ENCODE measurements around the gene HLF. TPM values are rescaled to one million over a fixed set of nuclear protein-coding genes. Genes with fewer than 3 reads are reported as not detected.

The HLF gene
- total RNA-seq, 3 donors from 2014 or later: 11.8 to 21.4 (median 13.4) TPM

- TF ChIP-seq POLR2AphosphoS5 (IDR thresholded peaks at IDR 0.05) (peak; percentile 56 to 73 (median 60)), CTCF (IDR thresholded peaks at IDR 0.05) (peak in 1 of 3 donors; percentile 8), POLR2A (IDR thresholded peaks at IDR 0.05) (no peak)
- H3K27ac ChIP-seq: peak overlapping the region; percentile 85
- H3K9me3 ChIP-seq: no peaks in the 10 kb centered on the region
- intact Hi-C loops (cut with DNase I; ENCODE audit: low total_unique reads): no loop called here
- no peaks in the 10 kb centered on the region for H3K27me3 ChIP-seq
- DNase-seq (ENCODE audit: low spot score in 2 of 2): peak; percentile 90 to 93
- H3K36me3 ChIP-seq: no peaks in the 10 kb centered on the region
- H3K4me1 ChIP-seq: no peaks in the 10 kb centered on the region
- H3K4me3 ChIP-seq: peak overlapping the region; percentile 42 to 69 (median 60)
Measured at GRCh38 chr17:55238179-55238930, 26.4 kb upstream of the HLF start.

- Histone ChIP-seq H3K4me1 (no peaks in the 10 kb centered on the region), H3K27me3 (no peaks in the 10 kb centered on the region), H3K27ac (peak overlapping the region in 1 of 2 donors; percentile 85), H3K36me3 (no peaks in the 10 kb centered on the region), H3K9me3 (no peaks in the 10 kb centered on the region), H3K4me3 (peak overlapping the region; percentile 42 to 69 (median 60))
- DNase-seq (ENCODE audit: low spot score in 2 of 2): no peak
- TF ChIP-seq POLR2A (IDR thresholded peaks at IDR 0.05) (no peak), CTCF (IDR thresholded peaks at IDR 0.05) (no peak), POLR2AphosphoS5 (IDR thresholded peaks at IDR 0.05) (no peak)
- intact Hi-C loops (cut with DNase I; ENCODE audit: low total_unique reads): no loop called here
Measured at GRCh38 chr17:55238931-55239297, 25.8 kb upstream of the HLF start.

- Histone ChIP-seq H3K36me3 (no peaks in the 10 kb centered on the region), H3K27me3 (no peaks in the 10 kb centered on the region), H3K4me3 (no peak overlapping the region), H3K9me3 (no peaks in the 10 kb centered on the region), H3K27ac (no peak overlapping the region), H3K4me1 (no peaks in the 10 kb centered on the region)
- TF ChIP-seq POLR2AphosphoS5 (IDR thresholded peaks at IDR 0.05): no peak
- no peak for TF ChIP-seq POLR2A (IDR thresholded peaks at IDR 0.05)
- no peak for TF ChIP-seq CTCF (IDR thresholded peaks at IDR 0.05)
- intact Hi-C loops (cut with DNase I; ENCODE audit: low total_unique reads): no loop called here
- no peak for DNase-seq (ENCODE audit: low spot score in 2 of 2)
Measured at GRCh38 chr17:55241097-55241496, 23.7 kb upstream of the HLF start.

GRCh38 chr17:55242476-55242875 is 22.3 kb upstream of the HLF start:
- TF ChIP-seq POLR2A (IDR thresholded peaks at IDR 0.05) (no peak), CTCF (IDR thresholded peaks at IDR 0.05) (no peak), POLR2AphosphoS5 (IDR thresholded peaks at IDR 0.05) (no peak)
- Histone ChIP-seq H3K4me1 (no peaks in the 10 kb centered on the region), H3K4me3 (no peak overlapping the region), H3K36me3 (no peaks in the 10 kb centered on the region), H3K9me3 (no peaks in the 10 kb centered on the region), H3K27me3 (no peaks in the 10 kb centered on the region), H3K27ac (no peak overlapping the region)
- intact Hi-C loops (cut with DNase I; ENCODE audit: low total_unique reads): no loop called here
- no peak for DNase-seq (ENCODE audit: low spot score in 2 of 2)

- no peak for DNase-seq (ENCODE audit: low spot score in 2 of 2)
- no peaks in the 10 kb centered on the region for H3K9me3 ChIP-seq
- intact Hi-C loops (cut with DNase I; ENCODE audit: low total_unique reads): no loop called here
- H3K36me3 ChIP-seq: no peaks in the 10 kb centered on the region
- no peak overlapping the region for H3K27ac ChIP-seq
- no peaks in the 10 kb centered on the region for H3K27me3 ChIP-seq
- TF ChIP-seq POLR2A (IDR thresholded peaks at IDR 0.05): no peak
- TF ChIP-seq POLR2AphosphoS5 (IDR thresholded peaks at IDR 0.05): no peak
- no peak for TF ChIP-seq CTCF (IDR thresholded peaks at IDR 0.05)
- no peak overlapping the region for H3K4me3 ChIP-seq
- H3K4me1 ChIP-seq: no peaks in the 10 kb centered on the region
Measured at GRCh38 chr17:55245986-55246385, 18.8 kb upstream of the HLF start.
